ENCODE measurements around the gene SNU13.
"Not testable (repeated sequence)": the region's sequence is repeated elsewhere in the genome, so short reads cannot be mapped to it uniquely, and the experiment has no call there.

The SNU13 gene

GRCh38 chr22:41688365-41689211 is at the start of gene SNU13:
Gene SNU13 (minus strand): TSS chr22:41688867. CDS start chr22:41688796, 71 bp downstream.
- peak; percentile 94 for DNase-seq

GRCh38 chr22:41733241-41733640 is 44.6 kb upstream of the SNU13 start:
- not testable (repeated sequence) for DNase-seq

GRCh38 chr22:41732096-41732772 is 43.6 kb upstream of the SNU13 start:
- no peak for DNase-seq

- no peak for DNase-seq
Observed at GRCh38 chr22:41731609-41732008, 42.9 kb upstream of the SNU13 start.

GRCh38 chr22:41725510-41726110 is 36.9 kb upstream of the SNU13 start:
- DNase-seq: no peak

GRCh38 chr22:41722496-41722895 is 33.8 kb upstream of the SNU13 start:
- no peak for DNase-seq

GRCh38 chr22:41713004-41713403 is 24.3 kb upstream of the SNU13 start:
- DNase-seq: no peak

GRCh38 chr22:41709341-41709740 is 20.7 kb upstream of the SNU13 start:
- no peak for DNase-seq

- no peak for DNase-seq
Observed at GRCh38 chr22:41702763-41703162, 14.1 kb upstream of the SNU13 start.

GRCh38 chr22:41700108-41700364 is 11.4 kb upstream of the SNU13 start:
- no peak for DNase-seq

- DNase-seq: peak; percentile 95
Observed at GRCh38 chr22:41699264-41700107, 10.8 kb upstream of the SNU13 start, which contains the start of gene MEI1. Gene MEI1 (plus strand): TSS chr22:41699503. CDS start chr22:41699539, 36 bp downstream.

- DNase-seq: peak; percentile 95
Observed at GRCh38 chr22:41697126-41697775, 8.6 kb upstream of the SNU13 start.

- DNase-seq: no peak
Observed at GRCh38 chr22:41696703-41697102, 8.0 kb upstream of the SNU13 start.

GRCh38 chr22:41695211-41695610 is 6.5 kb upstream of the SNU13 start:
- DNase-seq: no peak

- no peak for DNase-seq
Observed at GRCh38 chr22:41690476-41690875, 1.8 kb upstream of the SNU13 start.

- DNase-seq: peak; percentile 27
Observed at GRCh38 chr22:41687901-41688364, 734 bp downstream of the SNU13 start.

GRCh38 chr22:41686890-41687289 is 1.8 kb downstream of the SNU13 start:
- DNase-seq: not testable (repeated sequence)

- no peak for DNase-seq
Observed at GRCh38 chr22:41684194-41684593, 4.5 kb downstream of the SNU13 start.

- no peak for DNase-seq
Observed at GRCh38 chr22:41683616-41684015, 5.1 kb downstream of the SNU13 start.

GRCh38 chr22:41683052-41683451 is 5.6 kb downstream of the SNU13 start:
- no peak for DNase-seq

- peak; percentile 80 for DNase-seq
Observed at GRCh38 chr22:41682033-41682807, 6.4 kb downstream of the SNU13 start.
